ENCODE data around the gene RTF1. TPM values are rescaled to one million over a fixed set of nuclear protein-coding genes. Genes with fewer than 3 reads are reported as not detected.

Gene RTF1
- total RNA-seq, 2 experiments from 2014 or later = 29.4 to 32.3 TPM

- H3K27ac Mint-ChIP-seq = no peak overlapping the region
- peaks cover 19% of the 10 kb centered on the region for H3K4me1 Mint-ChIP-seq
- ATAC-seq (no peak), DNase-seq (no peak)
- CTCF ChIA-PET = interaction anchor here (0.6 kb wide), 1 partner anchor 199 kb away, joined by 3 read pairs; no protein-coding TSS in a partner anchor
- POLR2A ChIA-PET = no interaction called here
- no peaks in the 10 kb centered on the region for H3K9me3 Mint-ChIP-seq (ENCODE audit: low read depth)
- no peaks in the 10 kb centered on the region for H3K36me3 Mint-ChIP-seq (ENCODE audit: low read depth)
- intact Hi-C loops (cut with DNase I, micrococcal nuclease) = no loop called here
- no peak overlapping the region for H3K4me3 Mint-ChIP-seq
- peaks cover 54% of the 10 kb centered on the region for H3K27me3 Mint-ChIP-seq
Observed at GRCh38 chr15:41498657-41499056, 81.8 kb downstream of the RTF1 start.

GRCh38 chr15:41499109-41499851 is 82.4 kb downstream of the RTF1 start:
- DNase-seq (no peak), ATAC-seq (no peak)
- Mint-ChIP-seq H3K4me3 (no peak overlapping the region), H3K27me3 (peaks cover 56% of the 10 kb centered on the region), H3K36me3 (ENCODE audit: low read depth) (no peaks in the 10 kb centered on the region), H3K27ac (no peak overlapping the region), H3K4me1 (peaks cover 19% of the 10 kb centered on the region), H3K9me3 (ENCODE audit: low read depth) (no peaks in the 10 kb centered on the region)
- ChIA-PET POLR2A (no interaction called here), CTCF (interaction anchor here (0.7 kb wide), 1 partner anchor 707 kb away, joined by 3 read pairs; no protein-coding TSS in a partner anchor)
- intact Hi-C loops (cut with DNase I, micrococcal nuclease) = no loop called here

GRCh38 chr15:41501191-41501917 is 84.5 kb downstream of the RTF1 start:
- Mint-ChIP-seq H3K27me3 (peaks cover 55% of the 10 kb centered on the region), H3K4me3 (peak overlapping the region; percentile 57), H3K4me1 (peaks cover 16% of the 10 kb centered on the region), H3K36me3 (ENCODE audit: low read depth) (no peaks in the 10 kb centered on the region), H3K9me3 (ENCODE audit: low read depth) (no peaks in the 10 kb centered on the region), H3K27ac (no peak overlapping the region)
- ATAC-seq = peak; percentile 71
- DNase-seq = peak; percentile 69
- intact Hi-C loops (cut with DNase I, micrococcal nuclease) = loop anchor here in 1 of 2 experiments (5.0 kb wide), 1 partner anchor 34 kb away; no protein-coding TSS in a partner anchor
- POLR2A ChIA-PET = interaction anchor here (0.5 kb wide), 1 partner anchor 547 kb away, joined by 9 read pairs; no protein-coding TSS in a partner anchor
- CTCF ChIA-PET = interaction anchor here (0.9 to 1.2 kb wide), 4 partner anchors 12 to 57 kb away, joined by 3 read pairs; no protein-coding TSS in a partner anchor

GRCh38 chr15:41501931-41502794 is 85.3 kb downstream of the RTF1 start:
- CTCF ChIA-PET = interaction anchor here (0.9 to 1.2 kb wide), 4 partner anchors 13 to 56 kb away, joined by 3 read pairs; no protein-coding TSS in a partner anchor
- Mint-ChIP-seq H3K27ac (no peak overlapping the region), H3K4me3 (peak overlapping the region; percentile 29), H3K4me1 (peaks cover 16% of the 10 kb centered on the region), H3K36me3 (ENCODE audit: low read depth) (no peaks in the 10 kb centered on the region), H3K9me3 (ENCODE audit: low read depth) (no peaks in the 10 kb centered on the region), H3K27me3 (peaks cover 47% of the 10 kb centered on the region)
- ATAC-seq = peak; percentile 61
- POLR2A ChIA-PET = interaction anchor here (0.5 kb wide), 1 partner anchor 548 kb away, joined by 9 read pairs; no protein-coding TSS in a partner anchor
- DNase-seq = peak; percentile 67
- intact Hi-C loops (cut with DNase I, micrococcal nuclease) = loop anchor here (1.0 to 5.0 kb wide), 3 partner anchors 9 to 35 kb away; partner anchors contain the start of gene ITPKA (in 1 of the 2)

- ATAC-seq (peak; percentile 6), DNase-seq (peak; percentile 46)
- POLR2A ChIA-PET = interaction anchor here (0.6 kb wide), 1 partner anchor 172 kb away, joined by 3 read pairs; no protein-coding TSS in a partner anchor
Observed at GRCh38 chr15:41502795-41503668, 86.1 kb downstream of the RTF1 start.

GRCh38 chr15:41503669-41504010 is 86.7 kb downstream of the RTF1 start:
- no peaks in the 10 kb centered on the region for H3K9me3 Mint-ChIP-seq (ENCODE audit: low read depth)
- intact Hi-C loops (cut with DNase I, micrococcal nuclease) = loop anchor here in 1 of 2 experiments (5.0 kb wide), 1 partner anchor 36 kb away; no protein-coding TSS in a partner anchor
- H3K27ac Mint-ChIP-seq = no peak overlapping the region
- peaks cover 16% of the 10 kb centered on the region for H3K4me1 Mint-ChIP-seq
- H3K36me3 Mint-ChIP-seq (ENCODE audit: low read depth) = no peaks in the 10 kb centered on the region
- DNase-seq = no peak
- ChIA-PET POLR2A (no interaction called here), CTCF (interaction anchor here (1.5 kb wide), 1 partner anchor 37 kb away, joined by 5 read pairs; no protein-coding TSS in a partner anchor)
- H3K4me3 Mint-ChIP-seq = no peak overlapping the region
- no peak for ATAC-seq
- peaks cover 37% of the 10 kb centered on the region for H3K27me3 Mint-ChIP-seq

More at GRCh38 chr15:41502795-41503668, 86.1 kb downstream of the RTF1 start:
- CTCF ChIA-PET = no interaction called here
- intact Hi-C loops (cut with DNase I, micrococcal nuclease) = loop anchor here (1.0 to 5.0 kb wide), 3 partner anchors 9 to 36 kb away; partner anchors contain the start of gene ITPKA (in 1 of the 2)
- Mint-ChIP-seq H3K27me3 (peaks cover 41% of the 10 kb centered on the region), H3K9me3 (ENCODE audit: low read depth) (no peaks in the 10 kb centered on the region), H3K36me3 (ENCODE audit: low read depth) (no peaks in the 10 kb centered on the region), H3K4me3 (no peak overlapping the region), H3K27ac (no peak overlapping the region), H3K4me1 (peaks cover 16% of the 10 kb centered on the region)

- DNase-seq (no peak), ATAC-seq (no peak)
- ChIA-PET CTCF (interaction anchor here (0.6 to 3.9 kb wide), 5 partner anchors 9 to 276 kb away, joined by 3 to 33 read pairs (median 5); no protein-coding TSS in a partner anchor), POLR2A (no interaction called here)
- Mint-ChIP-seq H3K27me3 (peaks cover 30% of the 10 kb centered on the region), H3K27ac (no peak overlapping the region), H3K4me3 (no peak overlapping the region), H3K4me1 (peaks cover 16% of the 10 kb centered on the region), H3K36me3 (ENCODE audit: low read depth) (no peaks in the 10 kb centered on the region), H3K9me3 (ENCODE audit: low read depth) (no peaks in the 10 kb centered on the region)
- intact Hi-C loops (cut with DNase I, micrococcal nuclease) = loop anchor here in 1 of 2 experiments (5.0 kb wide), 1 partner anchor 38 kb away; no protein-coding TSS in a partner anchor
Observed at GRCh38 chr15:41504751-41505492, 88.0 kb downstream of the RTF1 start.

- no peak overlapping the region for H3K4me3 Mint-ChIP-seq
Observed at GRCh38 chr15:41505776-41506175, 88.9 kb downstream of the RTF1 start.

GRCh38 chr15:41506796-41507341 is 90.0 kb downstream of the RTF1 start:
- Mint-ChIP-seq H3K9me3 (ENCODE audit: low read depth) (no peaks in the 10 kb centered on the region), H3K36me3 (ENCODE audit: low read depth) (no peaks in the 10 kb centered on the region), H3K4me3 (no peak overlapping the region), H3K4me1 (peaks cover 7% of the 10 kb centered on the region), H3K27ac (no peak overlapping the region), H3K27me3 (peaks cover 29% of the 10 kb centered on the region)
- ChIA-PET POLR2A (interaction anchor here (0.6 kb wide), 1 partner anchor 37 kb away, joined by 3 read pairs; the partner anchor contains the start of gene RPAP1), CTCF (interaction anchor here (0.7 to 3.9 kb wide), 4 partner anchors 10 to 604 kb away, joined by 3 to 33 read pairs (median 4); no protein-coding TSS in a partner anchor)
- intact Hi-C loops (cut with DNase I, micrococcal nuclease) = loop anchor here in 1 of 2 experiments (1.0 kb wide), 1 partner anchor 41 kb away; no protein-coding TSS in a partner anchor
- no peak for DNase-seq
- no peak for ATAC-seq

More at GRCh38 chr15:41505776-41506175, 88.9 kb downstream of the RTF1 start:
- ATAC-seq = no peak
- DNase-seq = no peak
- H3K36me3 Mint-ChIP-seq (ENCODE audit: low read depth) = no peaks in the 10 kb centered on the region
- CTCF ChIA-PET = interaction anchor here (0.6 to 3.9 kb wide), 5 partner anchors 10 to 156 kb away, joined by 3 to 33 read pairs (median 4); no protein-coding TSS in a partner anchor
- H3K9me3 Mint-ChIP-seq (ENCODE audit: low read depth) = no peaks in the 10 kb centered on the region
- H3K27ac Mint-ChIP-seq = no peak overlapping the region
- H3K27me3 Mint-ChIP-seq = peaks cover 33% of the 10 kb centered on the region
- peaks cover 14% of the 10 kb centered on the region for H3K4me1 Mint-ChIP-seq
- intact Hi-C loops (cut with DNase I, micrococcal nuclease) = no loop called here
- POLR2A ChIA-PET = no interaction called here

Measured in activated CD4-positive, alpha-beta T cell treated with anti-CD3 and anti-CD28 coated beads for 36 hours (primary cell).